SK-N-SH (cell line): ENCODE data around the gene BRINP1. TPM values are rescaled to one million over a fixed set of nuclear protein-coding genes. Genes with fewer than 3 reads are reported as not detected.

Experiments used
- CTCF ChIA-PET: fragments of 300-600, 350-600 bp; formaldehyde crosslinking; extraction: SDS; loops from one replicate; lab custom pipeline; 2021; lab: Yijun Ruan, JAX
- POLR2A ChIA-PET: fragments of 350-600 bp; sonication (Branson Sonifier 250); formaldehyde crosslinking; extraction: SDS; loops from one replicate; lab custom pipeline; 2020; ENCODE audit warnings: antibody characterized with exemption, inconsistent platforms; lab: Yijun Ruan, JAX
- DNase-seq: peaks from one replicate; pipeline ENCODE4 v3.0.0; 2012
- H2AFZ ChIP-seq: fragments of 200-600 bp; sonication (generic); 2 replicates; pipeline ENCODE4 v1.8.1; 2016; ENCODE audit warnings: antibody characterized with exemption, mild to moderate bottlenecking, low read depth
- H3F3A ChIP-seq: fragments of 200-600 bp; sonication (generic); replicated peaks from 2 replicates; pipeline ENCODE3; 2016; ENCODE audit warnings: antibody characterized with exemption, mild to moderate bottlenecking; ENCODE audit not compliant: insufficient read depth
- H3K27ac ChIP-seq, 2 experiments: fragments of 200-500 bp in 1 of 2; fragments of 200-600 bp in 1 of 2; sonication (Bioruptor generic) in 1 of 2; sonication (generic), shearing (Covaris generic) in 1 of 2; 2 replicates each; pipeline versions ENCODE4 v1.5.1 to v1.6.1; 2014 to 2016; ENCODE audit warnings: low read depth in 2 of 2, inconsistent platforms in 1 of 2, low read length in 1 of 2, mild to moderate bottlenecking in 1 of 2, mixed read lengths in 1 of 2
- H3K27me3 ChIP-seq: fragments of 200-600 bp; sonication (generic), shearing (Covaris generic); 2 replicates; pipeline ENCODE4 v1.6.1; 2016; ENCODE audit warnings: mixed run types; ENCODE audit not compliant: insufficient read depth
- H3K36me3 ChIP-seq, 2 experiments: fragments of 200-500 bp in 1 of 2; fragments of 200-600 bp in 1 of 2; sonication (Bioruptor generic) in 1 of 2; sonication (generic) in 1 of 2; replicated peaks in 1 of 2; 2 replicates each; pipeline versions ENCODE3 to v1.5.1; 2014 to 2016; ENCODE audit warnings: low read length in 1 of 2, mild to moderate bottlenecking in 1 of 2; ENCODE audit not compliant: insufficient read depth in 2 of 2, control insufficient read depth in 1 of 2
- H3K4me1 ChIP-seq, 2 experiments: fragments of 200-500 bp in 1 of 2; fragments of 200-600 bp in 1 of 2; sonication (Bioruptor generic) in 1 of 2; sonication (generic), shearing (Covaris generic) in 1 of 2; 2 replicates each; pipeline versions ENCODE4 v1.5.1 to v1.6.1; 2014 to 2016; ENCODE audit warnings: low read depth in 1 of 2, low read length in 1 of 2, mixed run types in 1 of 2; ENCODE audit not compliant: insufficient read depth in 2 of 2, control insufficient read depth in 1 of 2
- H3K4me2 ChIP-seq: fragments of 200-600 bp; sonication (generic), shearing (Covaris generic); 2 replicates; pipeline ENCODE4 v1.6.1; 2017; ENCODE audit warnings: mixed run types
- H3K4me3 ChIP-seq, 2 experiments: fragments of 200-500 bp in 1 of 2; fragments of 200-600 bp in 1 of 2; sonication (Bioruptor generic) in 1 of 2; sonication (generic), shearing (Covaris generic) in 1 of 2; 2 replicates each; pipeline versions ENCODE4 v1.5.1 to v1.8.1; 2014 to 2016; ENCODE audit warnings: low read depth in 2 of 2, inconsistent platforms in 1 of 2, low read length in 1 of 2, mild to moderate bottlenecking in 1 of 2, mixed read lengths in 1 of 2, moderate library complexity in 1 of 2
- H3K79me2 ChIP-seq: fragments of 200-600 bp; sonication (generic); 2 replicates; pipeline ENCODE4 v1.8.1; 2017; ENCODE audit warnings: mild to moderate bottlenecking; ENCODE audit not compliant: insufficient read depth
- H3K9ac ChIP-seq: fragments of 200-600 bp; sonication (generic); 2 replicates; pipeline ENCODE4 v1.6.1; 2017; ENCODE audit warnings: mixed run types
- H3K9me2 ChIP-seq: fragments of 200-600 bp; sonication (generic); 2 replicates; pipeline ENCODE4 v1.6.1; 2017; ENCODE audit warnings: mixed run types
- H3K9me3 ChIP-seq: fragments of 200-600 bp; sonication (generic); 2 replicates; pipeline ENCODE4 v1.6.1; 2017; ENCODE audit warnings: mixed run types, mild to moderate bottlenecking, moderate library complexity
- H4K20me1 ChIP-seq: fragments of 200-600 bp; sonication (generic); 2 replicates; pipeline ENCODE4 v1.6.1; 2017; ENCODE audit warnings: mild to moderate bottlenecking, mixed run types; ENCODE audit not compliant: insufficient read depth
- CHD2 ChIP-seq: fragments of 150-350 bp; IDR thresholded peaks from 2 replicates; pipeline ENCODE4 v1.6.1; 2018; ENCODE audit warnings: low read length; ENCODE audit not compliant: partially characterized antibody
- CTCF ChIP-seq: fragments of 200-600 bp; sonication (generic); IDR thresholded peaks from 2 replicates; pipeline ENCODE4 v1.6.1; 2017; ENCODE audit warnings: antibody characterized with exemption, mild to moderate bottlenecking, moderate library complexity
- ELF1 ChIP-seq: IDR thresholded peaks from 2 replicates; pipeline ENCODE4 v1.4.0; 2012
- EZH2phosphoT487 ChIP-seq: fragments of 200-600 bp; sonication (generic); IDR thresholded peaks from 2 replicates; pipeline ENCODE4 v1.6.1; 2017; ENCODE audit warnings: low read depth, mixed run types, mild to moderate bottlenecking, antibody characterized with exemption, moderate library complexity, borderline replicate concordance
- FOSL2 ChIP-seq: IDR thresholded peaks from 2 replicates; pipeline ENCODE4 v1.4.0; 2012; ENCODE audit warnings: low read depth, mild to moderate bottlenecking, moderate library complexity, borderline replicate concordance
- FOXJ3 ChIP-seq: sonication (generic); formaldehyde crosslinking; IDR thresholded peaks from 2 replicates; pipeline ENCODE4 v1.5.1; 2020; ENCODE audit warnings: mild to moderate bottlenecking, missing genetic modification reagents
- MAX ChIP-seq: IDR thresholded peaks from 2 replicates; pipeline ENCODE4 v1.4.0; 2012; ENCODE audit warnings: low read depth
- NRF1 ChIP-seq: IDR thresholded peaks from 2 replicates; pipeline ENCODE4 v1.6.1; 2012; ENCODE audit warnings: low read depth, mild to moderate bottlenecking, low read length
- RCOR1 ChIP-seq: fragments of 150-350 bp; IDR thresholded peaks from 2 replicates; pipeline ENCODE4 v1.6.1; 2017; ENCODE audit warnings: antibody characterized with exemption, low read length
- SMC3 ChIP-seq: IDR thresholded peaks from 2 replicates; pipeline ENCODE4 v1.6.1; 2012; ENCODE audit warnings: low read depth, low read length, improper control_type of control experiment
- USF2 ChIP-seq: fragments of 150-350 bp; IDR thresholded peaks from 2 replicates; pipeline ENCODE4 v1.6.1; 2017; ENCODE audit warnings: antibody characterized with exemption, low read length, low read depth, borderline replicate concordance
- WGBS: methylation state at CpG from one replicate; pipeline ENCODE4 v1.1.6; 2017; ENCODE audit warnings: low lambda C conversion rate; 5-methylcytosine and 5-hydroxymethylcytosine counted together
- polyA plus RNA-seq, 3 experiments: library from polyadenylated mRNA; depleted of rRNA; stranded (reverse); fragments of >200 nt; gene quantifications; 2 replicates each; pipeline ENCODE4 v1.2.3, GENCODE V29; 2012

The BRINP1 gene
- polyA plus RNA-seq, 1 of the 3 experiments (the other 2 are of a cell fraction), result 0.41 TPM

GRCh38 chr9:119221276-119221675 lies 148.0 kb downstream of the BRINP1 start:
- CTCF ChIA-PET, result interaction anchor here (0.7 kb wide), 1 partner anchor 748 kb away, joined by 3 read pairs; no protein-coding TSS in a partner anchor
- POLR2A ChIA-PET, result no interaction called here
- DNase-seq, result no peak

GRCh38 chr9:119218293-119218692 lies 150.9 kb downstream of the BRINP1 start:
- no peak for DNase-seq

More at GRCh38 chr9:119221276-119221675, 148.0 kb downstream of the BRINP1 start:
- H3K4me2 ChIP-seq, result no peak overlapping the region
- no peaks in the 10 kb centered on the region for H3F3A ChIP-seq
- no peaks in the 10 kb centered on the region for H3K4me1 ChIP-seq
- H3K27ac ChIP-seq, result no peak overlapping the region
- H3K9me2 ChIP-seq, result no peaks in the 10 kb centered on the region
- H3K4me3 ChIP-seq, result no peak overlapping the region
- H3K79me2 ChIP-seq, result no peaks in the 10 kb centered on the region
- no peaks in the 10 kb centered on the region for H3K36me3 ChIP-seq
- H4K20me1 ChIP-seq, result no peaks in the 10 kb centered on the region
- TF ChIP-seq CHD2 (no peak), NRF1 (no peak), MAX (no peak)
- H3K9ac ChIP-seq, result no peak overlapping the region
- no peaks in the 10 kb centered on the region for H3K27me3 ChIP-seq
- no peak overlapping the region for H2AFZ ChIP-seq
- no peaks in the 10 kb centered on the region for H3K9me3 ChIP-seq
- WGBS, result 23% methylated on average over 4 of the region's 4 CpGs

More at GRCh38 chr9:119218293-119218692, 150.9 kb downstream of the BRINP1 start:
- POLR2A ChIA-PET, result no interaction called here
- Histone ChIP-seq H3K79me2 (no peaks in the 10 kb centered on the region), H3K27me3 (no peaks in the 10 kb centered on the region), H3K4me2 (no peak overlapping the region), H2AFZ (no peak overlapping the region)
- 55% methylated on average over 7 of the region's 7 CpGs for WGBS
- no peak for TF ChIP-seq USF2
- TF ChIP-seq EZH2phosphoT487, result no peak
- no peak for TF ChIP-seq SMC3
- TF ChIP-seq CTCF, result no peak
- TF ChIP-seq FOXJ3 (CRISPR knock-in tag), result no peak
- TF ChIP-seq RCOR1, result no peak
- no peak for TF ChIP-seq ELF1
- TF ChIP-seq FOSL2, result no peak
- no peak for TF ChIP-seq CHD2
- TF ChIP-seq, all 33 proteins: peak for 0
- no peak overlapping the region for H3K9ac ChIP-seq
- no peaks in the 10 kb centered on the region for H3F3A ChIP-seq
- no peaks in the 10 kb centered on the region for H3K36me3 ChIP-seq
- H3K4me3 ChIP-seq, result no peak overlapping the region
- no peaks in the 10 kb centered on the region for H3K9me2 ChIP-seq
- CTCF ChIA-PET, result no interaction called here
- no peaks in the 10 kb centered on the region for H3K9me3 ChIP-seq
- no peak overlapping the region for H3K27ac ChIP-seq
- H4K20me1 ChIP-seq, result no peaks in the 10 kb centered on the region
- no peaks in the 10 kb centered on the region for H3K4me1 ChIP-seq
